Embryonic facial prominence (tissue), 1 donor: ENCODE data around the gene ICAM5.

Experiments
- DNase-seq: peaks from one replicate; pipeline ENCODE4 v3.0.0-alpha.2; 2016; ENCODE audit errors: extremely low spot score

ICAM5 gene

DNA sequence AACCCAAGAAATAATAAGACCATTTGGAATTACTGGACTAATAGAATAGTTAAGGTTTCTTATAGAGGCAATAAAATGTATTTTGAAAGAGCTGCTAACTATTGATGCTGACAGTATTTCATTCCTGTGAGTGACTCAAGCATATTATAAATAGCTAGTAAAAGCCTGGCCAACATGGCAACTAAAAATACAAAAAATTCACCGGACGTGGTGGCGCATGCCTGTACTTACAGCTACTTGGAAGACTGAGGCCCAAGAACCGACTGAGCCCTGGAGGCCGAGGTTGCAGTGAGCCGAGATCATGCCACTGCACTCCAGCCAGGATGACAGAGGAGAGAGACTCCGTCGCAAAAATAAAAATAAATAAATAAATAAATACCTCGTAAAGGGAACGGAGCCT lies 55.0 kb downstream of the ICAM5 start:
- no peak for DNase-seq
